HL-60 (cell line): Measurements from ENCODE around the gene IBSP.

Source experiments
- DNase-seq, 2 experiments: peaks; one replicate each; pipeline ENCODE4 v3.0.0-alpha.2; 2010 to 2020; ENCODE audit warnings: low read depth in 1 of 2, low spot score in 1 of 2
- H3K27ac ChIP-seq: fragments of 250-450 bp; sonication (Bioruptor Pico); replicated peaks from 2 replicates; pipeline ENCODE4 v1.5.1; 2020; ENCODE audit warnings: mild to moderate bottlenecking, moderate library complexity
- H3K27me3 ChIP-seq: fragments of 250-450 bp; sonication (Bioruptor Pico); 2 replicates; pipeline ENCODE4 v1.5.1; 2021; ENCODE audit warnings: mild to moderate bottlenecking, moderate library complexity; ENCODE audit not compliant: insufficient read depth, poor library complexity, severe bottlenecking
- H3K4me3 ChIP-seq: replicated peaks from 2 replicates; pipeline ENCODE4 v1.5.1; 2011; ENCODE audit warnings: mild to moderate bottlenecking, control low read depth, low read length; ENCODE audit not compliant: insufficient read depth
- GABPA ChIP-seq: IDR thresholded peaks from 2 replicates; pipeline ENCODE4 v1.6.1; 2012; ENCODE audit warnings: low read depth
- POLR2AphosphoS5 ChIP-seq: IDR thresholded peaks from 2 replicates; pipeline ENCODE4 v1.6.1; 2012; ENCODE audit warnings: low read depth
- REST ChIP-seq: IDR thresholded peaks from 2 replicates; pipeline ENCODE4 v1.6.1; 2012; ENCODE audit warnings: low read depth; ENCODE audit not compliant: insufficient replicate concordance
- SPI1 ChIP-seq: IDR thresholded peaks from 2 replicates; pipeline ENCODE4 v1.6.1; 2012; ENCODE audit warnings: low read depth, mild to moderate bottlenecking, borderline replicate concordance
- long read RNA-seq: library from polyadenylated mRNA; unstranded; transcript quantifications from one replicate; pipeline ENCODE4 v2.0.0, GENCODE V29; 2020
- TF ChIP-seq, protein P1 (sequence below): IDR thresholded peaks from one replicate; pipeline ENCODE4 v1.5.1; 2011; ENCODE audit warnings: low read length, control low read depth, inconsistent platforms; ENCODE audit not compliant: insufficient read depth

Gene IBSP
- long read RNA-seq: 0 reads

GRCh38 chr4:87799301-87800113 is at the start of gene IBSP:
IBSP (plus strand) TSS chr4:87799554; CDS start chr4:87802362, 2,808 bp downstream.
- H3K4me3 ChIP-seq: no peak within 1 kb of the TSS
- TF ChIP-seq, protein P1, sequence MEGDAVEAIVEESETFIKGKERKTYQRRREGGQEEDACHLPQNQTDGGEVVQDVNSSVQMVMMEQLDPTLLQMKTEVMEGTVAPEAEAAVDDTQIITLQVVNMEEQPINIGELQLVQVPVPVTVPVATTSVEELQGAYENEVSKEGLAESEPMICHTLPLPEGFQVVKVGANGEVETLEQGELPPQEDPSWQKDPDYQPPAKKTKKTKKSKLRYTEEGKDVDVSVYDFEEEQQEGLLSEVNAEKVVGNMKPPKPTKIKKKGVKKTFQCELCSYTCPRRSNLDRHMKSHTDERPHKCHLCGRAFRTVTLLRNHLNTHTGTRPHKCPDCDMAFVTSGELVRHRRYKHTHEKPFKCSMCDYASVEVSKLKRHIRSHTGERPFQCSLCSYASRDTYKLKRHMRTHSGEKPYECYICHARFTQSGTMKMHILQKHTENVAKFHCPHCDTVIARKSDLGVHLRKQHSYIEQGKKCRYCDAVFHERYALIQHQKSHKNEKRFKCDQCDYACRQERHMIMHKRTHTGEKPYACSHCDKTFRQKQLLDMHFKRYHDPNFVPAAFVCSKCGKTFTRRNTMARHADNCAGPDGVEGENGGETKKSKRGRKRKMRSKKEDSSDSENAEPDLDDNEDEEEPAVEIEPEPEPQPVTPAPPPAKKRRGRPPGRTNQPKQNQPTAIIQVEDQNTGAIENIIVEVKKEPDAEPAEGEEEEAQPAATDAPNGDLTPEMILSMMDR: no peak
- no peak for TF ChIP-seq GABPA
- TF ChIP-seq REST: no peak
- TF ChIP-seq POLR2AphosphoS5: no peak
- no peak for TF ChIP-seq SPI1
- H3K27me3 ChIP-seq: no peaks in the 10 kb centered on the region
- DNase-seq: no peak
- H3K27ac ChIP-seq: no peak within 1 kb of the TSS

- Histone ChIP-seq H3K27me3 (no peaks in the 10 kb centered on the region), H3K27ac (no peak overlapping the region), H3K4me3 (no peak overlapping the region)
- DNase-seq: no peak
- no peak for TF ChIP-seq POLR2AphosphoS5
- no peak for TF ChIP-seq SPI1
- TF ChIP-seq, protein P1: no peak
Measured at GRCh38 chr4:87749883-87750282, 49.5 kb upstream of the IBSP start.

DNA sequence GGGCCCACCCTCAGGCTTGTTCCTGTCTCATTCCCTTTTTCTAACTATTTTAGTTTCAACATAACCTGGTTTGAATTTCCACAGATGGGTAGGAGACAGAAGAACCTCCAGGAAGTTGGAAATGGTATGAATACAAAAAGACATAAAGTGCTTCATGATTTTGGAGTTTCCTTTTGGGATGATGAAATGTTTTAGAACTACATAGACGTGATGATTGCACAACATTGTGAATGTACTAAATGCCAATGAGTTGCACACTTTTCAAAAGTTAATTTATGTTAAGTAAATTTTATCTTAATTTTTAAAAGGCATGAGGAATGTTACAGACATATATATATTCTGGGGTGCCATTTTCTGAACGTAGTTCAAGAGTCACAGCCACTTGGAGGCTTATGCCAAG is 41.1 kb upstream of the IBSP start:
- H3K27me3 ChIP-seq: no peaks in the 10 kb centered on the region
- DNase-seq: no peak
- no peak for TF ChIP-seq SPI1
- TF ChIP-seq REST: no peak
- TF ChIP-seq, protein P1: no peak
- no peak for TF ChIP-seq POLR2AphosphoS5
- no peak for TF ChIP-seq GABPA
- H3K27ac ChIP-seq: no peak overlapping the region
- H3K4me3 ChIP-seq: no peak overlapping the region

DNA sequence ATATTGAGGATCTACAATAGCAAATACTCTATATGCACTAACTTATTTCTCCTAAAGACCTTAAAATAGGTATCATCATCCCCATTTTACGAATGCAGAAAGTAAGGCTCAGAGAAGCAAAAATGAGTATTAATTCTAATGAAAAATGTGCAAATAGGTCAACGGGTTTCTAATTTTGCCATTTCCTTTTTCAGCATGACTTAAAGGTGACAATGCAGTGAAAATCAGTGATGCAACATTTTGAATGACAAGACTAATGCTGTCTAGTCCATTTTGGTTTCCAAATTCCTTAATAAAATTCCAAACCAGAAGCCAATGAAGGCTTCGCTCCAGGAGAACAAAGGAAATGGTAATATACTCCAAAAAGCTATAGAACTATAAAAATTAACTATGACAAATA is 37.0 kb upstream of the IBSP start:
- Histone ChIP-seq H3K4me3 (no peak overlapping the region), H3K27me3 (no peaks in the 10 kb centered on the region), H3K27ac (no peak overlapping the region)
- TF ChIP-seq POLR2AphosphoS5 (no peak), GABPA (no peak), REST (no peak), SPI1 (no peak)
- TF ChIP-seq, protein P1: no peak
- no peak for DNase-seq
